Tibial artery (tissue), 4 donors: ENCODE data around the gene CEP350.

Experiments used
- DNase-seq, 2 donors: peaks; one replicate each; pipeline ENCODE4 v3.0.0-alpha.2; 2019
- H3K27ac ChIP-seq, 2 donors: fragments of 200-600 bp; sonication (generic) in 1 of 2; 1 replicate in 1 of 2; 2 replicates in 1 of 2; pipeline ENCODE4 v1.5.1; 2018 to 2019; ENCODE audit warnings: mild to moderate bottlenecking in 1 of 2
- H3K27me3 ChIP-seq, 2 donors: fragments of 200-600 bp; sonication (generic) in 1 of 2; one replicate each; pipeline versions ENCODE4 v1.5.1 to v1.6.0; 2016 to 2019
- H3K36me3 ChIP-seq, 3 donors: fragments of 200-600 bp; sonication (generic) in 2 of 3; one replicate each; pipeline ENCODE4 v1.5.1; 2016 to 2019; ENCODE audit warnings: mild to moderate bottlenecking in 2 of 3
- H3K4me1 ChIP-seq, 4 donors: fragments of 200-600 bp; sonication (generic) in 2 of 4; 1 replicate in 3 of 4; 2 replicates in 1 of 4; pipeline ENCODE4 v1.5.1; 2016 to 2019
- H3K4me3 ChIP-seq, 2 donors: fragments of 200-600 bp; sonication (generic) in 1 of 2; 1 replicate in 1 of 2; 2 replicates in 1 of 2; pipeline ENCODE4 v1.5.1; 2018 to 2019; ENCODE audit warnings: mild to moderate bottlenecking in 2 of 2
- H3K9me3 ChIP-seq, 3 donors: fragments of 200-600 bp; sonication (generic) in 1 of 3; one replicate each; pipeline ENCODE4 v1.5.1; 2016 to 2019
- CTCF ChIP-seq, 2 experiments: fragments of 200-600 bp in 1 of 2; fragments of 450-650 bp in 1 of 2; IDR thresholded peaks; one replicate each; pipeline ENCODE4 v1.5.1; 2017 to 2019; ENCODE audit warnings: antibody characterized with exemption in 2 of 2, mild to moderate bottlenecking in 1 of 2, moderate library complexity in 1 of 2
- intact Hi-C: fragments of 100-400 bp; cut with DNase I; formaldehyde crosslinking; loops from one replicate; pipeline ENCODE4 v1.15.0; 2023; ENCODE audit warnings: low total_unique reads

The CEP350 gene

GRCh38 chr1:180026556-180026955, 71.9 kb downstream of the CEP350 start:
- H3K4me3 ChIP-seq: no peak overlapping the region
- H3K4me1 ChIP-seq: peaks cover 0 to 5% (median 2%) of the 10 kb centered on the region in 4 donors
- H3K9me3 ChIP-seq: no peaks in the 10 kb centered on the region
- H3K27me3 ChIP-seq: no peaks in the 10 kb centered on the region
- no peak overlapping the region for H3K27ac ChIP-seq
- H3K36me3 ChIP-seq: peaks cover 36 to 50% (median 47%) of the 10 kb centered on the region in 3 donors
- intact Hi-C loops: no loop called here
- DNase-seq: no peak
- TF ChIP-seq CTCF (IDR thresholded peaks at IDR 0.05): no peak

GRCh38 chr1:180027949-180028445, 73.4 kb downstream of the CEP350 start:
- H3K9me3 ChIP-seq: no peaks in the 10 kb centered on the region
- intact Hi-C loops: no loop called here
- no peak overlapping the region for H3K4me3 ChIP-seq
- H3K27ac ChIP-seq: no peak overlapping the region
- H3K4me1 ChIP-seq: peaks cover 0 to 5% (median 2%) of the 10 kb centered on the region in 4 donors
- H3K27me3 ChIP-seq: no peaks in the 10 kb centered on the region
- no peak for TF ChIP-seq CTCF (IDR thresholded peaks at IDR 0.05)
- H3K36me3 ChIP-seq: peaks cover 34 to 50% (median 40%) of the 10 kb centered on the region in 3 donors
- DNase-seq: no peak

- intact Hi-C loops: no loop called here
- H3K4me1 ChIP-seq: peaks cover 0 to 5% (median 2%) of the 10 kb centered on the region in 4 donors
- DNase-seq: no peak
- H3K27me3 ChIP-seq: no peaks in the 10 kb centered on the region
- TF ChIP-seq CTCF (IDR thresholded peaks at IDR 0.05): peak in 1 of 2 experiments; percentile 16
- no peaks in the 10 kb centered on the region for H3K9me3 ChIP-seq
- peaks cover 25 to 50% (median 42%) of the 10 kb centered on the region in 3 donors for H3K36me3 ChIP-seq
- no peak overlapping the region for H3K4me3 ChIP-seq
- H3K27ac ChIP-seq: no peak overlapping the region
Observed at GRCh38 chr1:180028864-180029263, 74.3 kb downstream of the CEP350 start.

- no peak overlapping the region for H3K4me3 ChIP-seq
- H3K9me3 ChIP-seq: no peaks in the 10 kb centered on the region
- DNase-seq: no peak
- peaks cover 25 to 51% (median 43%) of the 10 kb centered on the region in 3 donors for H3K36me3 ChIP-seq
- H3K4me1 ChIP-seq: peaks cover 0 to 5% (median 2%) of the 10 kb centered on the region in 4 donors
- no peak overlapping the region for H3K27ac ChIP-seq
- TF ChIP-seq CTCF (IDR thresholded peaks at IDR 0.05): no peak
- intact Hi-C loops: no loop called here
- H3K27me3 ChIP-seq: no peaks in the 10 kb centered on the region
Observed at GRCh38 chr1:180029524-180030135, 75.0 kb downstream of the CEP350 start.

GRCh38 chr1:180031664-180032063, 77.1 kb downstream of the CEP350 start:
- no peak for TF ChIP-seq CTCF (IDR thresholded peaks at IDR 0.05)
- Histone ChIP-seq H3K4me3 (no peak overlapping the region), H3K27ac (no peak overlapping the region), H3K4me1 (peaks cover 0 to 5% (median 2%) of the 10 kb centered on the region in 4 donors), H3K36me3 (peaks cover 21 to 55% (median 39%) of the 10 kb centered on the region in 3 donors), H3K9me3 (no peaks in the 10 kb centered on the region), H3K27me3 (no peaks in the 10 kb centered on the region)
- intact Hi-C loops: no loop called here
- no peak for DNase-seq
